Neural cell (in vitro differentiated cells): Measurements from ENCODE around the gene AIFM2.

ENCODE experiments used
- EP300 ChIP-seq: fragments of 450-650 bp; conservative IDR thresholded peaks from 2 replicates; pipeline ENCODE4 v1.6.1; 2014; ENCODE audit warnings: antibody characterized with exemption, mild to moderate bottlenecking, moderate library complexity; ENCODE audit not compliant: poor library complexity, severe bottlenecking
- MXI1 ChIP-seq: fragments of 450-650 bp; conservative IDR thresholded peaks from 2 replicates; pipeline ENCODE4 v1.6.1; 2014; ENCODE audit warnings: antibody characterized with exemption, mild to moderate bottlenecking; ENCODE audit not compliant: poor library complexity, severe bottlenecking
- POLR2AphosphoS5 ChIP-seq: IDR thresholded peaks from 2 replicates; pipeline ENCODE4 v1.6.1; 2012
- RAD21 ChIP-seq: fragments of 450-650 bp; conservative IDR thresholded peaks from 2 replicates; pipeline ENCODE4 v1.6.1; 2014; ENCODE audit warnings: antibody characterized with exemption, mild to moderate bottlenecking, moderate library complexity
- TAF1 ChIP-seq: IDR thresholded peaks from 2 replicates; pipeline ENCODE4 v1.6.1; 2012; ENCODE audit warnings: low read depth
- TF ChIP-seq, protein P1 (sequence below): fragments of 450-650 bp; IDR thresholded peaks from 2 replicates; pipeline ENCODE4 v1.5.1; 2014; ENCODE audit warnings: antibody characterized with exemption, mild to moderate bottlenecking, moderate library complexity; ENCODE audit not compliant: poor library complexity, severe bottlenecking

DNA sequence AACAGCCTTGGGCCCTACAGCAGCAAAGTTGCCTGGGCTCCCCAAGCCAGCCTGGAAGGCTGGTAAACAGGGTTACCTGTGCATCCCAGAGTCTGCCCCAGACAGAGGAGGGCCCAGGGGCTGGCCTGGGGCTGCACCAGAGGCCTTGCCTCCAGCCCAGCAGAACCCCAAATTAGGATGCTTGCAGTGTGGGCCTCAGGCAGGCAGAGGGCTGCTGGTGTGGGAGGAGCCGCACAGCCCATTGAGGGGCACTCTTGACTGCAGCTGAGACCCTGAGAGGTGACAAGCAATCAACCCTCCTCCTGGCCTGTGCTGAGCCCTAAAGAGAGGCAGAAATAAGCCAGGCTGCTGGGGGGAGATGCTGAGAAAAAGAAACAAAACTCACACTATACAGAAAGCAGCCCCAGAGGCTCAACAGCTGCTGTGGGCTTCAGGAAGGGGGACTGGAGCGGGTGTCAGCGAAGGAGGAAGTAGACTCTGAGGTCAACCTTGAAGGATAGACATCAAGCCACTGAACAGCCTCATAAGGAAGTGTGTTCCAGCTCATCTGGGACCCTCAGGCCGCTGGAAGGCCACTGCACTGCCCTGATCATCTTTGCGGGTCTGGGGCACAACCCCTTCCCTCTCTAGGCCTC is 6.6 kb downstream of the AIFM2 start:
- TF ChIP-seq, protein P1, sequence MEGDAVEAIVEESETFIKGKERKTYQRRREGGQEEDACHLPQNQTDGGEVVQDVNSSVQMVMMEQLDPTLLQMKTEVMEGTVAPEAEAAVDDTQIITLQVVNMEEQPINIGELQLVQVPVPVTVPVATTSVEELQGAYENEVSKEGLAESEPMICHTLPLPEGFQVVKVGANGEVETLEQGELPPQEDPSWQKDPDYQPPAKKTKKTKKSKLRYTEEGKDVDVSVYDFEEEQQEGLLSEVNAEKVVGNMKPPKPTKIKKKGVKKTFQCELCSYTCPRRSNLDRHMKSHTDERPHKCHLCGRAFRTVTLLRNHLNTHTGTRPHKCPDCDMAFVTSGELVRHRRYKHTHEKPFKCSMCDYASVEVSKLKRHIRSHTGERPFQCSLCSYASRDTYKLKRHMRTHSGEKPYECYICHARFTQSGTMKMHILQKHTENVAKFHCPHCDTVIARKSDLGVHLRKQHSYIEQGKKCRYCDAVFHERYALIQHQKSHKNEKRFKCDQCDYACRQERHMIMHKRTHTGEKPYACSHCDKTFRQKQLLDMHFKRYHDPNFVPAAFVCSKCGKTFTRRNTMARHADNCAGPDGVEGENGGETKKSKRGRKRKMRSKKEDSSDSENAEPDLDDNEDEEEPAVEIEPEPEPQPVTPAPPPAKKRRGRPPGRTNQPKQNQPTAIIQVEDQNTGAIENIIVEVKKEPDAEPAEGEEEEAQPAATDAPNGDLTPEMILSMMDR, result no peak
- TF ChIP-seq POLR2AphosphoS5 (no peak), RAD21 (no peak), TAF1 (no peak), EP300 (no peak), MXI1 (no peak)
